Fibroblast of villous mesenchyme (primary cell): ENCODE data around the gene ONECUT1. TPM values are rescaled to one million over a fixed set of nuclear protein-coding genes. Genes with fewer than 3 reads are reported as not detected.

Source experiments
- DNase-seq: peaks from one replicate; pipeline ENCODE4 v3.0.0-alpha.2; 2010; ENCODE audit warnings: low read depth
- H3K4me3 ChIP-seq: 2 replicates; pipeline ENCODE4 v1.5.1; 2011; ENCODE audit warnings: low read depth, mild to moderate bottlenecking, low read length
- CTCF ChIP-seq: IDR thresholded peaks from 2 replicates; pipeline ENCODE4 v1.5.1; 2012; ENCODE audit warnings: low read depth, mild to moderate bottlenecking, low read length; ENCODE audit not compliant: insufficient read depth
- total RNA-seq: library from RNA; depleted of rRNA; stranded (reverse); fragments of >200 nt; gene quantifications from 2 replicates; pipeline ENCODE4 v1.2.3, GENCODE V29; 2012

ONECUT1 gene
- total RNA-seq, 1 donor = not detected

DNA sequence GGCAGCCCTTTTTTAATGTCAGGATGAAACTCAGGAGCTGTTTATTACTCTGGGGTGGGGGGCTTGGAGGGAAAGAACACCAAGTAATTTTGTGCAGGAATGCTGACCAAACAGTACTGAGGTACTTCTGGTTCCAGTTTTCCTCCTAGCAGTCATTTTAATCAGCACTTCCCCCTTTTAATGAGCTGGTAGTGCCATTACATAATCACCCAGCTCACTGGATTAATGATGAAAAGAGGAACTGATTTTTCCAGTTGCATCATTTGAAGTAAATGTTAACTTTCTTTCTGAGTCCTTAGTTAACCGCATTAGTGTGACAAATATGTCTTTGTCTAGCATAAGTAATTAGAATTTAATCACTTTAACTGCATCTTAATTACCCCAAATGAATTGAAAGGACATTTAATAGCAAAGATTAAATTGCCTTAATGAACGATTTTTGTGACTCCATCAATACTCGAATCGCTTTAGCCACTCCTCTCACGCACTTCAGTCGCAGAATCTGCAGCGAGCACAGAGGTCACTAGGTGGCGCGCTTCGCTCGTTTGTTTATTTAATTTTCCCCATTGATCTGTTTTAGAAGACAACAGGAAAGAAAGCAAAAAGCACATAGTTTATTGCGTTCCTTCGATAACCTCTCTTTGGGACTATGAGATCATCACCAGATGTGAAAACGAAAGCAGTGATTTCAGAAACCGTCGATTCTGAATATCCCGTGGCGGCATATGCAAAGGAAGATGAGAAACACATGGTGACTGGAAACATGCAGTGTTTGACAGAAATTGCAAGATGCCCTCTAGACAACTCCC, 9.8 kb downstream of the ONECUT1 start:
- DNase-seq = peak; percentile 52
- H3K4me3 ChIP-seq = peak overlapping the region; percentile 24
- TF ChIP-seq CTCF = peak; percentile 84

DNA sequence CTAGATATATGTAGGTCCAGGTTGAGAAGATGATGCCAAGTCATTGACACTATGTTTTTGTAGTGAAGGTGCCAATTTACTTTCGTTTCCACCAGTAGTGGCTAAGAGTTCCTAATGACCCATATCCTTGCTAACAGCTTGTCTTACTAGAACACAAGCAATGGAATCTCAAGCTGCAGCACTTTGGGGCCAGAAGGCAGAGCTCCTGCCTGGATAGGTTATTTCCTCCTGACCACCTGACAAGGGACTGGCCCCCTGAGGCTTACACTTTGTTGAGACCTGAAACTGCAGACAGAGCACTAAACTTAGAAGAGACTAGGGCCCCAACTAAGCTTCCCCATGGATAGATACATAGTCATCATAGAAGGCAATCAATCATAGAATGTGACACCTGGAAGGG, 11.7 kb downstream of the ONECUT1 start:
- H3K4me3 ChIP-seq = no peak overlapping the region
- TF ChIP-seq CTCF = no peak
- DNase-seq = no peak

DNA sequence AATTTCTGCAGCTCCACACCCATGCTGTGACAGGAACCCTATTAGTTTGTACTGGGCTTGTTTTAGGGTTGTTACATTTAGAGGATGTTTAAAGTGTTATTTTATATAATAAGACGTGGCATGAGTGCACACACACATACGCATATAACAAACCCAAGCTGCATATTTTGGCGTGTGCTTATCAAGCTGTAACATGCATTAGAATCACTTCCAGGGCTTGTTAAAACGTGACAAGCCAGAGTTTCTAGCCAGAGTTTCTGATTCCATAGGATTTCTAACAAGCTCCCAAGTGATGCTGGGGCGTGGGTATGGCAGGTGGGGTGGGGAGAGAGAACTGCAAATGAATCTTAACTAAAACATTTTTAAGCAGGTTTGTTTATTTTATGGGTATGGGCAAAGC, 17.4 kb downstream of the ONECUT1 start:
- no peak for DNase-seq

GRCh38 chr15:52765785-52766184, 24.4 kb downstream of the ONECUT1 start:
- no peak for DNase-seq
- TF ChIP-seq CTCF = peak; percentile 38
- no peak overlapping the region for H3K4me3 ChIP-seq

More for the DNA sequence above, 17.4 kb downstream of the ONECUT1 start:
- no peak for TF ChIP-seq CTCF
- no peak overlapping the region for H3K4me3 ChIP-seq

DNA sequence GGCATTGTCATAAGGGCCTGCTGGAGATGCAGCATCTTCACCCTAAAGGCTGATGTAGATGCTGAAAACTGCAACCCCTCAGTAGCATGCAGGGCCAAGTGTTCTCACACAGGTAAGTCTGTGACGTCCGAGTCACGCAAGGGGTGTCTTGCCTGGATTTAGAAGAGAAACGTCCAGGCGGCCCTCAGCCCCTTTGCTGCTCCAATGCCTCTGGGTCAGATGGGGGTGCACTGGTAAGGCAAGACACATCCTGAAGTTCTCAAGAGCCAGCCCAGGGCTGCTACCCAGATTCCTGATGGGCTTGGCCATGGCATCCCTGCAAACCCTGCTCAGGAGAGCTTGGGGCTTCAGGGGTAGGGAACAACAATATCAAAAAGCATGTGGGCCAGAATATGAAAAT, 25.4 kb downstream of the ONECUT1 start:
- TF ChIP-seq CTCF = no peak
- no peak overlapping the region for H3K4me3 ChIP-seq
- DNase-seq = no peak

GRCh38 chr15:52762621-52763020, 27.5 kb downstream of the ONECUT1 start:
- no peak for DNase-seq
- TF ChIP-seq CTCF = no peak
- H3K4me3 ChIP-seq = no peak overlapping the region

- H3K4me3 ChIP-seq = no peak overlapping the region
- no peak for DNase-seq
- TF ChIP-seq CTCF = no peak
Observed at GRCh38 chr15:52760562-52760961, 29.6 kb downstream of the ONECUT1 start.
